Measurements from ENCODE around the gene RAB11FIP4. TPM values are rescaled to one million over a fixed set of nuclear protein-coding genes. Genes with fewer than 3 reads are reported as not detected.

The RAB11FIP4 gene
- total and polyA plus RNA-seq, 2 of the 13 experiments (the other 11 are each of a cell fraction or from before 2014, with no cell fraction given): 28.0 to 89.3 TPM

DNA sequence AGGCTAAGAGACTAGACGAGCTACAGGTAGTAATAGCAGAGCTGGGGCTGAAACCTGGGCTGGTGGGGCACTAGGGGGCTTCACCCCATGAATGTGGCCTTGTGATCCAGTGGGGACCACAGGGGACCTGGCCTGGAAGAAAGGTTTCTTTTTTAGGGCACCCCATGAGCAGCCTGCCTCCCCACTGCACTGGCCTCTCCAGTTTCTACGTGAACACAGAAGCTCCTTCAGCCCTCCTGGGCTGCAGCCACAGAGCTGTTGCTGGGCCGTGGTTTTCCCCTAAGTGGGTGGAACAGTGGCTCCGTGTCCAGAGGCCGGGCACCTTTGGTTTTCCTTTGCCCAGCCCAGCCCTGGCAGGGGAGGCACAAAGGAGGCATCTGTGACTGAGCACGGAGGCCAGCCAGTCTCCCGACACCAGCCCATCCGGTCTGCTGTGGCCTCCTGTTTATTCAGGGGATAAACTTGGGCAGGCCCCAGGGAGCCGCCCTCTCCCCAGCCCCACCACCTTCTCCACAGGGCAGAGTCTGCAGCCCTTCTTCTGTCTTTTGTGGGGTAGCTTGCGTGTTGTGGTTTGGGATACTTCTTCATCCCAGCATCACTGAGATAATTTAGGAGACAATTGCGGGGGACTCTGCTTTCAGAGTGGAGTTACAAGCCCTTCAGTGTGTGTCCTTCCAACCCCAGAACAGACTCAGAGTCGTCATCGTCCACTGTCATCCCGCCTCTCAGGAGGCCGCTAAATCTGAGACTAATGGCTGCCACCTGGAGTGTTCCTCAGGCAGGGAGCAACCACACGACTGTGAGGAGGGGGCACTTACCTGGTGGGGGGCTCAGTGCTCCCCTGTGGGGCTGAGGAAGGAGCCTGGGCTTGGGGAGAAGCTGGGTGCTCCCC, 85.3 kb downstream of the RAB11FIP4 start (continued):
- TF ChIP-seq ZNF609 (CRISPR knock-in tag; IDR thresholded peaks at IDR 0.05; ENCODE audit: borderline replicate concordance): peak; percentile 22; the same call in 1 of the 2 replicates
- no peak for TF ChIP-seq NCOA5 (CRISPR knock-in tag; IDR thresholded peaks at IDR 0.05)
- TF ChIP-seq ZSCAN9 (CRISPR knock-in tag; IDR thresholded peaks at IDR 0.05; ENCODE audit: borderline replicate concordance): no peak
- TF ChIP-seq LCORL (IDR thresholded peaks at IDR 0.05): no peak
- peak; percentile 47; the same call in 1 of the 2 replicates for TF ChIP-seq LCORL (CRISPR knock-in tag; IDR thresholded peaks at IDR 0.05)
- 0 out of 2 replicates have a peak, but pooled peaks have one; percentile 60 for TF ChIP-seq ZNF296 (CRISPR knock-in tag; conservative IDR thresholded peaks at IDR 0.05)

Measured in HepG2 (cell line).